Loucy (cell line): ENCODE results near the gene MIER2.
"Not testable (repeated sequence)": the region's sequence is repeated elsewhere in the genome, so short reads cannot be mapped to it uniquely, and the experiment has no call there.

ENCODE experiments used
- EZH2phosphoT487 ChIP-seq: fragments of 200-600 bp; IDR thresholded peaks from 2 replicates; pipeline ENCODE4 v1.6.1; 2018; ENCODE audit warnings: antibody characterized with exemption, mild to moderate bottlenecking, moderate library complexity, borderline replicate concordance
- TF ChIP-seq, protein P1 (sequence below): fragments of 200-600 bp; sonication (generic); conservative IDR thresholded peaks from 2 replicates; pipeline ENCODE4 v1.5.1; 2014; ENCODE audit warnings: mild to moderate bottlenecking, antibody characterized with exemption, low read length

DNA sequence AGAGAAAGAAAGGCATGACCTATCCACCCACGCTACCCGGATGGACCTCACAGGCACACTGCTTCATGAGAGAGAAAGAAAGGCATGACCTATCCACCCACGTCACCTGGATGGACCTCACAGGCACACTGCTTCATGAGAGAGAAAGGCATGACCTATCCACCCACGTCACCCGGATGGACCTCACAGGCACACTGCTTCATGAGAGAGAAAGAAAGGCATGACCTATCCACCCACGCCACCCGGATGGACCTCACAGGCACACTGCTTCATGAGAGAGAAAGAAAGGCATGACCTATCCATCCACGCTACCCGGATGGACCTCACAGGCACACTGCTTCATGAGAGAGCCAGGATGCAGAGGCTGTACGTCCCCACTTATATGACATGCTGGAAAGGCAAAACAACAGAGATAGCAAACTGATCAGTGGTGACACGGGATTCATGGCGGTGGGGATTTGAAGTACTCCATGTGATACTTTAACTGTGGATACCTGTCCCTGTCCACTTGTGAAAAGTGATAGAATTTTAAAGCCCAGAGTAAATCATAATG lies 73.8 kb downstream of the MIER2 start:
- TF ChIP-seq, protein P1, sequence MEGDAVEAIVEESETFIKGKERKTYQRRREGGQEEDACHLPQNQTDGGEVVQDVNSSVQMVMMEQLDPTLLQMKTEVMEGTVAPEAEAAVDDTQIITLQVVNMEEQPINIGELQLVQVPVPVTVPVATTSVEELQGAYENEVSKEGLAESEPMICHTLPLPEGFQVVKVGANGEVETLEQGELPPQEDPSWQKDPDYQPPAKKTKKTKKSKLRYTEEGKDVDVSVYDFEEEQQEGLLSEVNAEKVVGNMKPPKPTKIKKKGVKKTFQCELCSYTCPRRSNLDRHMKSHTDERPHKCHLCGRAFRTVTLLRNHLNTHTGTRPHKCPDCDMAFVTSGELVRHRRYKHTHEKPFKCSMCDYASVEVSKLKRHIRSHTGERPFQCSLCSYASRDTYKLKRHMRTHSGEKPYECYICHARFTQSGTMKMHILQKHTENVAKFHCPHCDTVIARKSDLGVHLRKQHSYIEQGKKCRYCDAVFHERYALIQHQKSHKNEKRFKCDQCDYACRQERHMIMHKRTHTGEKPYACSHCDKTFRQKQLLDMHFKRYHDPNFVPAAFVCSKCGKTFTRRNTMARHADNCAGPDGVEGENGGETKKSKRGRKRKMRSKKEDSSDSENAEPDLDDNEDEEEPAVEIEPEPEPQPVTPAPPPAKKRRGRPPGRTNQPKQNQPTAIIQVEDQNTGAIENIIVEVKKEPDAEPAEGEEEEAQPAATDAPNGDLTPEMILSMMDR: not testable (repeated sequence)
- TF ChIP-seq EZH2phosphoT487: not testable (repeated sequence)
